Jurkat, Clone E6-1 (cell line): ENCODE data around the gene TRPV2.
"Not testable (repeated sequence)": the region's sequence is repeated elsewhere in the genome, so short reads cannot be mapped to it uniquely, and the experiment has no call there.

Experiments used
- DNase-seq: peaks from one replicate; pipeline ENCODE4 v3.0.0-alpha.2; 2011; ENCODE audit warnings: low read depth, low spot score
- H3K4me3 ChIP-seq: 2 replicates; pipeline ENCODE4 v1.5.1; 2011; ENCODE audit warnings: mild to moderate bottlenecking, low read length, control low read depth, moderate library complexity

Gene TRPV2

GRCh38 chr17:16446338-16446983 lies 31.1 kb downstream of the TRPV2 start:
- DNase-seq: no peak
- no peak overlapping the region for H3K4me3 ChIP-seq

GRCh38 chr17:16447676-16448075 lies 32.3 kb downstream of the TRPV2 start:
- no peak for DNase-seq
- H3K4me3 ChIP-seq: no peak overlapping the region

- H3K4me3 ChIP-seq: no peak overlapping the region
- no peak for DNase-seq
Measured at GRCh38 chr17:16448490-16448889, 33.1 kb downstream of the TRPV2 start.

- no peak overlapping the region for H3K4me3 ChIP-seq
- no peak for DNase-seq
Measured at GRCh38 chr17:16449121-16449570, 33.8 kb downstream of the TRPV2 start.

- DNase-seq: no peak
- no peak overlapping the region for H3K4me3 ChIP-seq
Measured at GRCh38 chr17:16450028-16450427, 34.7 kb downstream of the TRPV2 start.

- not testable (repeated sequence) for DNase-seq, H3K4me3 ChIP-seq
Measured at GRCh38 chr17:16452268-16452667, 36.9 kb downstream of the TRPV2 start.

GRCh38 chr17:16453493-16453851 lies 38.1 kb downstream of the TRPV2 start:
- H3K4me3 ChIP-seq: no peak overlapping the region
- DNase-seq: no peak

- DNase-seq: no peak
- no peak overlapping the region for H3K4me3 ChIP-seq
Measured at GRCh38 chr17:16455997-16456741, 40.8 kb downstream of the TRPV2 start.

GRCh38 chr17:16456742-16457316 lies 41.5 kb downstream of the TRPV2 start:
- DNase-seq: no peak
- H3K4me3 ChIP-seq: no peak overlapping the region

- no peak for DNase-seq
- no peak overlapping the region for H3K4me3 ChIP-seq
Measured at GRCh38 chr17:16459271-16459670, 43.9 kb downstream of the TRPV2 start.

GRCh38 chr17:16459855-16460550 lies 44.6 kb downstream of the TRPV2 start:
- no peak overlapping the region for H3K4me3 ChIP-seq
- no peak for DNase-seq

- no peak for DNase-seq
- no peak overlapping the region for H3K4me3 ChIP-seq
Measured at GRCh38 chr17:16460796-16461605, 45.6 kb downstream of the TRPV2 start.

- no peak for DNase-seq
Measured at GRCh38 chr17:16461606-16461866, 46.2 kb downstream of the TRPV2 start.

GRCh38 chr17:16462070-16462864 lies 46.9 kb downstream of the TRPV2 start:
- DNase-seq: no peak
- no peak overlapping the region for H3K4me3 ChIP-seq

More at GRCh38 chr17:16461606-16461866, 46.2 kb downstream of the TRPV2 start:
- no peak overlapping the region for H3K4me3 ChIP-seq

- no peak for DNase-seq
- no peak overlapping the region for H3K4me3 ChIP-seq
Measured at GRCh38 chr17:16463358-16464302, 48.3 kb downstream of the TRPV2 start.

GRCh38 chr17:16464303-16465051 lies 49.1 kb downstream of the TRPV2 start:
- no peak for DNase-seq
- no peak overlapping the region for H3K4me3 ChIP-seq

GRCh38 chr17:16465052-16465312 lies 49.6 kb downstream of the TRPV2 start:
- H3K4me3 ChIP-seq: no peak overlapping the region
- DNase-seq: no peak
